HepG2 (cell line): ENCODE measurements around the gene KIAA1328. TPM values are rescaled to one million over a fixed set of nuclear protein-coding genes. Genes with fewer than 3 reads are reported as not detected.
"Not testable (repeated sequence)": the region's sequence is repeated elsewhere in the genome, so short reads cannot be mapped to it uniquely, and the experiment has no call there.

Experiments used
- ATAC-seq: fragments of 200-7000 bp; cut with Tn5 transposase; 3 replicates; pipeline ENCODE4 v1.9.1; 2020; ENCODE audit warnings: mild to moderate bottlenecking, moderate library complexity
- BruUV-seq: library from RNA; stranded (reverse); fragments of 400-500 nt; replicated peaks from 2 replicates; lab custom pipeline; 2021; lab: Mats Ljungman, UMichigan
- CTCF ChIA-PET: fragments of 300-600 bp; formaldehyde crosslinking; extraction: SDS; loops from one replicate; lab custom pipeline; 2021; ENCODE audit warnings: low total read pairs, inconsistent platforms, low intra/inter-chr PET ratio; lab: Yijun Ruan, JAX
- POLR2A ChIA-PET: fragments of 350-600 bp; sonication (Branson Sonifier 250); formaldehyde crosslinking; loops from one replicate; lab custom pipeline; 2020; ENCODE audit warnings: antibody characterized with exemption, inconsistent platforms; lab: Yijun Ruan, JAX
- DNase-seq: peaks from one replicate; pipeline ENCODE4 v3.0.0-alpha.2; 2015; ENCODE audit warnings: low spot score
- FAIRE-seq: peaks from 3 replicates; lab custom pipeline; 2011; peaks lifted over from hg19 to GRCh38; lab: Jason Lieb, UNC
- H2AFZ ChIP-seq: one replicate; pipeline ENCODE4 v1.6.1; 2011; ENCODE audit warnings: low read length, inconsistent platforms
- H3K27ac ChIP-seq: fragments of 300-600 bp; 3 replicates; pipeline ENCODE4 v1.8.0; 2011; ENCODE audit warnings: mixed run types, mild to moderate bottlenecking, mixed read lengths, low read length, inconsistent platforms; ENCODE audit not compliant: insufficient read depth; ENCODE audit errors: extremely low read length
- H3K27me3 ChIP-seq, 2 experiments: fragments of 200-600 bp in 1 of 2; 2 replicates in 1 of 2; 3 replicates in 1 of 2; pipeline versions ENCODE4 v1.6.0 to v1.8.0; 2011; ENCODE audit warnings: low read length in 2 of 2, mild to moderate bottlenecking in 2 of 2, moderate library complexity in 2 of 2, inconsistent platforms in 1 of 2; ENCODE audit not compliant: insufficient read depth in 2 of 2, control insufficient read depth in 1 of 2
- H3K36me3 ChIP-seq, 2 experiments: fragments of 200-600 bp in 1 of 2; replicated peaks in 1 of 2; 2 replicates in 1 of 2; 3 replicates in 1 of 2; pipeline versions ENCODE4 v1.5.1 to v1.8.0; 2011; ENCODE audit warnings: low read length in 2 of 2, inconsistent platforms in 1 of 2; ENCODE audit not compliant: insufficient read depth in 2 of 2, control insufficient read depth in 1 of 2
- H3K4me1 ChIP-seq: 2 replicates; pipeline ENCODE4 v1.5.1; 2012; ENCODE audit warnings: low read length, inconsistent platforms; ENCODE audit not compliant: insufficient read depth
- H3K4me2 ChIP-seq: 2 replicates; pipeline ENCODE4 v1.6.0; 2011; ENCODE audit warnings: low read depth, low read length, inconsistent platforms
- H3K4me3 ChIP-seq, 3 experiments: fragments of 200-600 bp in 1 of 3; sonication (generic), shearing (Covaris generic) in 1 of 3; replicated peaks in 1 of 3; 2 replicates each; pipeline ENCODE4 v1.5.1; 2011 to 2016; ENCODE audit warnings: low read length in 3 of 3, inconsistent platforms in 2 of 3, low read depth in 2 of 3, mild to moderate bottlenecking in 2 of 3, control low read depth in 1 of 3, mixed read lengths in 1 of 3; ENCODE audit not compliant: insufficient read depth in 1 of 3
- H3K79me2 ChIP-seq: one replicate; pipeline ENCODE4 v1.6.1; 2011; ENCODE audit warnings: low read length, inconsistent platforms; ENCODE audit not compliant: insufficient read depth
- H3K9ac ChIP-seq: 2 replicates; pipeline ENCODE4 v1.6.0; 2011; ENCODE audit warnings: mild to moderate bottlenecking, low read depth, low read length, inconsistent platforms; ENCODE audit not compliant: insufficient read depth
- H3K9me3 ChIP-seq: 2 replicates; pipeline ENCODE4 v1.5.1; 2012; ENCODE audit warnings: mild to moderate bottlenecking, low read length
- H4K20me1 ChIP-seq: 2 replicates; pipeline ENCODE4 v1.6.0; 2011; ENCODE audit warnings: inconsistent platforms, mild to moderate bottlenecking, low read length, moderate library complexity; ENCODE audit not compliant: insufficient read depth
- THRA ChIP-seq: sonication (generic); formaldehyde crosslinking; IDR thresholded peaks from 2 replicates; pipeline ENCODE4 v1.4.0; 2020; ENCODE audit warnings: missing genetic modification reagents, borderline replicate concordance
- ZNF839 ChIP-seq: sonication (generic); formaldehyde crosslinking; IDR thresholded peaks from 2 replicates; pipeline ENCODE4 v1.4.0; 2020; ENCODE audit warnings: missing genetic modification reagents, mild to moderate bottlenecking, borderline replicate concordance
- WGBS: methylation state at CpG from one replicate; pipeline ENCODE4 v1.1.6; 2017; ENCODE audit warnings: low lambda C conversion rate; 5-methylcytosine and 5-hydroxymethylcytosine counted together
- in situ Hi-C: cut with HindIII; loops from 2 replicates; pipeline ENCODE4 v1.10.0; 2017; ENCODE audit warnings: low pct_unique_long_range_greater_than_20kb; ENCODE audit not compliant: extremely low pct_ligation_motif_present
- intact Hi-C: fragments of 100-400 bp; cut with micrococcal nuclease; formaldehyde crosslinking; loops from one replicate; pipeline ENCODE4 v1.10.0; 2022; ENCODE audit not compliant: unreplicated experiment
- polyA plus RNA-seq, 8 experiments: library from polyadenylated mRNA; depleted of rRNA in 3 of 8; stranded (reverse) in 7 of 8; unstranded in 1 of 8; fragments of >200 nt; fragmentation: Illumina TruSeq in 4 of 8; extraction: Trizol in 4 of 8; gene quantifications; 2 replicates each; pipeline versions ENCODE4 v1.2.1 to v1.2.3, GENCODE V29; 2011 to 2016; ENCODE audit warnings: low read depth in 4 of 8, missing spikeins in 1 of 8, mixed read lengths in 1 of 8; ENCODE audit not compliant: insufficient read depth in 1 of 8
- total RNA-seq, 5 experiments: library from RNA; depleted of rRNA; stranded (reverse); fragments of >200 nt; fragmentation: Illumina TruSeq; extraction: Trizol; gene quantifications; 2 replicates each; pipeline ENCODE4 v1.2.3, GENCODE V29; 2016; ENCODE audit warnings: low read depth in 1 of 5
- TF ChIP-seq, protein P1 (sequence below), 2 experiments: sonication (generic) in 1 of 2; formaldehyde crosslinking in 1 of 2; IDR thresholded peaks; 2 replicates each; pipeline versions ENCODE4 v1.4.0 to v1.6.1; 2016 to 2020; ENCODE audit warnings: borderline replicate concordance in 1 of 2, low read depth in 1 of 2, mild to moderate bottlenecking in 1 of 2, missing genetic modification reagents in 1 of 2

The KIAA1328 gene
- total and polyA plus RNA-seq, 2 of the 13 experiments (the other 11 are each of a cell fraction or from before 2014, with no cell fraction given): 4.1 to 6.0 TPM

- TF ChIP-seq THRA: no peak
- TF ChIP-seq ZNF839 (CRISPR knock-in tag): no peak
- TF ChIP-seq, protein P1, sequence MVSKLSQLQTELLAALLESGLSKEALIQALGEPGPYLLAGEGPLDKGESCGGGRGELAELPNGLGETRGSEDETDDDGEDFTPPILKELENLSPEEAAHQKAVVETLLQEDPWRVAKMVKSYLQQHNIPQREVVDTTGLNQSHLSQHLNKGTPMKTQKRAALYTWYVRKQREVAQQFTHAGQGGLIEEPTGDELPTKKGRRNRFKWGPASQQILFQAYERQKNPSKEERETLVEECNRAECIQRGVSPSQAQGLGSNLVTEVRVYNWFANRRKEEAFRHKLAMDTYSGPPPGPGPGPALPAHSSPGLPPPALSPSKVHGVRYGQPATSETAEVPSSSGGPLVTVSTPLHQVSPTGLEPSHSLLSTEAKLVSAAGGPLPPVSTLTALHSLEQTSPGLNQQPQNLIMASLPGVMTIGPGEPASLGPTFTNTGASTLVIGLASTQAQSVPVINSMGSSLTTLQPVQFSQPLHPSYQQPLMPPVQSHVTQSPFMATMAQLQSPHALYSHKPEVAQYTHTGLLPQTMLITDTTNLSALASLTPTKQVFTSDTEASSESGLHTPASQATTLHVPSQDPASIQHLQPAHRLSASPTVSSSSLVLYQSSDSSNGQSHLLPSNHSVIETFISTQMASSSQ (IDR thresholded peaks at IDR 0.05; ENCODE audit: low read depth): no peak
- TF ChIP-seq, protein P1 (CRISPR knock-in tag; IDR thresholded peaks at IDR 0.05; ENCODE audit: borderline replicate concordance): no peak
- TF ChIP-seq, all 625 proteins: peak for 0
Observed at GRCh38 chr18:36905571-36905970, 76.6 kb downstream of the KIAA1328 start (continued).

DNA sequence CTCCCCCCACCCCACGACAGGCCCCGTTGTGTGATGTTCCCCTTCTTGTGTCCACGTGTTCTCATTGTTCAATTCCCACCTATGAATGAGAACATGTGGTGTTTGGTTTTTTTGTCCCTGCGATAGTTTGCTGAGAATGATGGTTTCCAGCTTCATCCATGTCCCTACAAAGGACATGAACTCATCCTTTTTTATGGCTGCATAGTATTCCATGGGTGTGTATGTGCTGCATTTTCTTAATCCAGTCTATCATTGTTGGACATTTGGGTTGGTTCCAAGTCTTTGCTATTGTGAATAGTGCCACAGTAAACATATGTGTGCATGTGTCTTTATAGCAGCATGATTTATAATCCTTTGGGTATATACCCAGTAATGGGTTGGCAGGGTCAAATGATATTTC is 80.4 kb downstream of the KIAA1328 start:
- H3K27me3 ChIP-seq, POLR2A ChIA-PET, intact Hi-C loops, H3K9me3 ChIP-seq, in situ Hi-C loops, H3K36me3 ChIP-seq, CTCF ChIA-PET, DNase-seq, H3K4me1 ChIP-seq, BruUV-seq, FAIRE-seq, H4K20me1 ChIP-seq, H3K27ac ChIP-seq, H3K4me2 ChIP-seq, H3K79me2 ChIP-seq, H2AFZ ChIP-seq, ATAC-seq, H3K4me3 ChIP-seq, H3K9ac ChIP-seq: not testable (repeated sequence)
- WGBS: 98% methylated on average over 4 of the region's 4 CpGs
